ENCODE results near the gene ZNF275.
"Not testable (repeated sequence)": the region's sequence is repeated elsewhere in the genome, so short reads cannot be mapped to it uniquely, and the experiment has no call there.

ZNF275 gene

DNA sequence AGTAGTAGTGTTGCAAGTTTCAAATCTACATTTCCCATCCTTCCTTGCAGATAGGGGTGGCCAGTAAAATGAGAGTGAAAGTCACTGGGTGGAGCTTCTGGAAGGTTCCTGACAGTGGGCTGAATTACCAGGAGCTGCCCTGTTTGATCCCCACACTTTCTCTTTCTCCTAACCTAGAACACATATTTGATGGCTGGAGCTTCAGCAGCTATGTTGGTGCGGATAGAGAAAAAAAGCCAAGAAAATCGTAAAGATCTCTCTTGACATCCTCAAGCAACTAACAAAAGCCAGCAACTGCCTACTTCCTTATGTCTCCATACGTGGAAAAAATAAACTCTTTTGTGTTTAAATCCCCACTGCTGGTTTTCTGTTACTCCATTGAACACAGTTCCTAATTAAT lies 32.2 kb downstream of the ZNF275 start:
- DNase-seq: no peak

DNA sequence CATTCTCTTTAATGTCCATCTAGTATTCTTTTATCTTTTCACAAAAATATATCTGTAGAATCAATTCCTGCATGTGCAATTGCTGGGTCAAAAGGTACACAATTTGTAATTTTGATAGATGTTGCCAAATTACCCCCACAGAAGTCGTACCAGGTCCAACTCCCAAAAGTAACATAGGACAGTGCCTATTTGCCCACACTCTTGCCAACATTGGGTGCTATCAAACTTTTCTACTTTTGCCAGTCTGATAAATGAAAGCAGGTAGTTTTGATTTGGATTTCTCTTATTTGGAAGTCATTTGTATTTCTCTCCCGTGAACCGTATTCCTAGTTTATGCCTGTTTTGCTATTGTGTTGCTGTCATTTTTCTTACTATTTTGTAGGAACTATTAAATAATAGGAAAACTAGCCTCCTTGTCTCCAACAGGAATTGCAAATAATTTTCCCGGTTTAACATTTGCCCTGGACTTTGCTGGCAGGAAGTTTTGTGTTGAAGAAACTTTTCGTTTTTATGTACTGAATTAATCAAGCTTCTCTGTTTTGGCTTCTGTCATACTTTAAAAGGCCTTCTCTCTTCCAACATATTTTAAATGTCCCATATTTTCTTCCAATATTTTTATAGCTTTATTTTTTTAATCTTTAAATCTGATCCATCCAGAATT lies 33.1 kb downstream of the ZNF275 start:
- DNase-seq: no peak

GRCh38 chrX:153370293-153371055 lies 36.5 kb downstream of the ZNF275 start:
- DNase-seq: no peak

GRCh38 chrX:153371256-153371655 lies 37.3 kb downstream of the ZNF275 start:
- no peak for DNase-seq

DNA sequence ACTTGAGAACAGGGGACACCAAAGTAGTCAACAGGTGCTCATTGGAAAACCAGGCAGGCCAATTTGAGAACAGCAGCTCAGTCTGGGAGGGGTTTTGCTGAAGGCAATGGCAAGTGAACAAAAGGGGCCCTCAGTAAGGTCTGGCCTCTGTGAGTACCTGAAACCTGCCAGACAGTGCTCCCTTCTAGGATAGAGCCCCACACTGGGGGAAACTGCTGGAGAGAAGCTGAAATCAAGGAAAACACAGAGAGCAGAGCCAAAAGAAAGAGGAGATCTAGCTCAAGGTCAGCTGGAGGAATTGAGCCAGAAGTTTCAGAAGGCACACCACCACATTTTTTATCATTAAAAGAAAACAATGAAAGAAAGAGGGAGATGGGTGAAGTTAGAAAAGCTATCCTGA lies 39.0 kb downstream of the ZNF275 start:
- no peak for DNase-seq

- DNase-seq: no peak
Observed at GRCh38 chrX:153374426-153374825, 40.5 kb downstream of the ZNF275 start.

- DNase-seq: no peak
Observed at GRCh38 chrX:153375571-153375970, 41.6 kb downstream of the ZNF275 start.

GRCh38 chrX:153377727-153378126 lies 43.8 kb downstream of the ZNF275 start:
- no peak for DNase-seq

DNA sequence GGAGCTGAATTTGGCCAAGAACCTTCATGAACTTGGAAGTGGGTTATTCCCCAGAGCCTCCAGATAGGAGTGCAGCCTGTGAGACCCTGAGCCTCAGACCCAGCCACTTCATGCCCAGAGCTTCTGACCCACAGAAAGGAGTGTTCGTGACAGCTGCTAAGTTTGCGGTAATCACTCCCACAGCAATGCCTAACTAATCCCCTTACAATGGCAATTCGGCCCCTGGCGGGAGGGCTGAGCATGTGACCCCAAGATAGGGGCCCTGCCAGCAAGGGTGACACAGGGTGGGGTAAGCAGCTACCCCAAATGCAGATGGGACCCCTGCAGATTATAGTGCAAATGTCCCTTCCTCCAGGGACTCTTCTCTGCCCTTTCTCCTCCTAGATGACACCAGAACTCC lies 44.7 kb downstream of the ZNF275 start:
- no peak for DNase-seq

DNA sequence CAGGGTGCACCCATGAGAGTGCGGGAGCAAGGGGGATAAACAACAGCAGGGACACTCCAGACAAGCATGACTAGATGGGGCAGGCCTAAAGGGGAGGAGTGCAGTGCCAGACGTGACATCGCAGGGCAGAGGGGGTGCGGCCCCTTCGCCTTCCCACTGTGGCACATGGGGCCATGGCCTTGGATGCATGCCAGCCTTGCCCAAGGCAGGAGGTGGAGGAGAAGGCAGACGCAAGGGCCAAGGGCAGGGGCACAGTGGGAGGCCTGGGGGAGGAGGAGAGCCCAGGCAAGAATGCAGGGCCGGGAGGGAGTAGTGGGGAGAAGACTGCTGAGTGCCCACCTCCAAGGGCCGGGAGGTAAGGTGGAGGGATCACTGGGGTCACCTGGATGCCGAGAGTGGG lies 45.6 kb downstream of the ZNF275 start:
- DNase-seq: no peak

- peak; percentile 19 for DNase-seq
Observed at GRCh38 chrX:153379971-153380581, 46.1 kb downstream of the ZNF275 start.

DNA sequence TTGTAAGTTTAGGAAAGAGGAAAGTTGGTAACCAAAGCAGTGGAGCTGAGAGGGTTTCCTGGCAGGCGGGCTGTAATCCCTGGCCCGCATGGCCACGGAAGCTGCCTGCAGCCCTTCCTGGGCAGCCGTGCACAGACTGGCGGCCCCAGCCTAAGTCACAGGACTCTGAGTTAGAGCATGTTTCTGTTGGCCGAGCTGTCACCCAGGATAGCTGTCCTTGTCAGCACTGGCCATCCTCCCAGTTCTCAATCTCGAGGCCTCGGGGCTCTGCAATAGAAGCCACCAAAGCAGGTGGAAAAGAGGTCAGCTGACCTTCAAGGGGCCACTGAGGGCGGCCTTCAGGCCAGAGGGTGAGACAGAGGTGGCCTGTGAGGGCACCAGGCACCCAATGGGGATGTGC lies 46.7 kb downstream of the ZNF275 start:
- no peak for DNase-seq

- DNase-seq: peak; percentile 61
Observed at GRCh38 chrX:153381684-153382532, 48.0 kb downstream of the ZNF275 start.

DNA sequence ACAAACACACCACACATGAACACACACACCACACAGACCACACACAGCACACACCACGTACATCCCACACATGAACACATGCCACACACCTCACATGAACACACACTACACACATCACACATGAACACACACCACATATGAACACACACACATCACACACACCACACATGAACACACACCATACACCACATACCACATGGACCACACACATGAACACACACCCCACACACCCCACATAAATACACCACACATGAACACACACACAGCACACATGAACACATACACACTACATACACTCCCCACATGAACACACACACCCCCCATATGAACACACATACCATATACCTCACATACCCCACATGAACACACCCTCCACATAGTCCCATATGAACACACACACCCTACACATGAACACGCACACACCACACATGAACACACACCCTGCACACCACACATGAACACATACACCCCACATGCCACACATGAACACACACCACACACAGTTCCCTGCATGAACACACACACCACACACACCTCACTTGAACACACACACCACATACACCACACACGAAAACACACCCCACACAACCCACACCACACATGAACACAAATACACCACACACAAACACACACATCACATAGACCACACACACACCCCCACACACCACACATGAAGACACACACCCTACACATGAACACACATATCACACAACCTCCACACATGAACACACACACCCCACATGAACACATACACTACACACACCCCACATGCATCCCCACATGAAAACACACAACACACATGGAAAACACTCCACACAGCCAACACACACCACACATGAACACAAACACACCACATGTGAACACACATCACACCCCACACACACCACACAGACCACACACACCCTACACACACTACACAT lies 48.9 kb downstream of the ZNF275 start:
- no peak for DNase-seq

DNA sequence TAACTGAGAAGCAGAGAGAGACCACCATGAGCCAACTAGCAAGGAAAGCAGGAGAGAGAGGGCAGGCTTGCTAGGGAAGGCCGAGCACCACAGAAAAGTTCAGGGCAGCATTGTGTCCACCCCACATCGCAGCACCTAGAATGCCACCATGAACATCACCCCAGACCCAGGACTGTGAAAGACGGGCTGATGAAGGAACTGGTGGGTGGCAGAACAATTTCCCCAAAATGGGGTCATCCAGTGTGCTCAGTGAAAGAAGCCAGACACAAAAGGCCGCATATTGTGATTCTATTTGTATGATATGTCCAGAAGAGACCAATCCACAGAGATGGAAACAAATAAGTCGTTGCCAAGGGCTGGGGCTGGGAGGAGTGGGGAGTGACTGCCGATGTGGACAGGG lies 50.4 kb downstream of the ZNF275 start:
- no peak for DNase-seq

- DNase-seq: not testable (repeated sequence)
Observed at GRCh38 chrX:153384973-153385372, 51.0 kb downstream of the ZNF275 start.

DNA sequence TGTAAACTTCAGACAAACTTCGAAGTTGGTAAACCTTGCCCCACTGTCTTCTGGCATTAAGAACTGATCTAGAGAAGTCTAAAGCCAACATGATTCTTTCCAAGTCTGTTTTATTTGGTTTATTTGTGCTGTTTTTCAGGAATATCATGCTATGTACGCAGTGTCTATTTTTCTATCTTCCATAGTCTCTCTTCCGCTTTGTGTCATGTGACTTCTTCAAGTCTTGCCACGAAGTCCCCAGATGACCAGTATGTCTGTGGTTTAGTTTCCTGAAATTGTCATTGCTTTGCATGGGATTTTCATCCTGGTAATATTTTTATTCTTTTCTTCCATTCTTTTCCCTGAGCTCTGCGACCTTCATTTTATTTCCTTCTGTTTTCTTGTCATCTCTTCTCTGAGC lies 52.1 kb downstream of the ZNF275 start:
- no peak for DNase-seq

DNA sequence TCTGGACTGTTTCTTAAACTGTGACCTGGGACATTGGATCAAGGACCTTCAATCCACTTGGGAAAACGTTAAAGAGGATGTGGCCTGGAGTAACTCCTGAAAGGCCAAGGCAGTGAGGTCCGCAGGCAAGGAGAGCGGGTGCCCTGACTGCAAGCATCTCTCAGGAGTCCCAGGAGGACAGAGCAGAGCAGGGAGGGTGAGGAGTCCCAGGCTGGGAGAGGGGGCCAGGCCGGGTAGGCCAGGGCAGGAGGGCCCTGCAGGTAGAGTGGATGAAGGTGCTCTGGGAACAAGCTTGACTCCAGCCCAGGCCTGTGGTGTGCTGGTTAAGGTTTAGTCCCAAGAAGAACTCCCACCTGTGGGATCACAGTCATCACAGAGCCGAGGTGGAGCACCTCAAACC lies 53.4 kb downstream of the ZNF275 start:
- no peak for DNase-seq

DNA sequence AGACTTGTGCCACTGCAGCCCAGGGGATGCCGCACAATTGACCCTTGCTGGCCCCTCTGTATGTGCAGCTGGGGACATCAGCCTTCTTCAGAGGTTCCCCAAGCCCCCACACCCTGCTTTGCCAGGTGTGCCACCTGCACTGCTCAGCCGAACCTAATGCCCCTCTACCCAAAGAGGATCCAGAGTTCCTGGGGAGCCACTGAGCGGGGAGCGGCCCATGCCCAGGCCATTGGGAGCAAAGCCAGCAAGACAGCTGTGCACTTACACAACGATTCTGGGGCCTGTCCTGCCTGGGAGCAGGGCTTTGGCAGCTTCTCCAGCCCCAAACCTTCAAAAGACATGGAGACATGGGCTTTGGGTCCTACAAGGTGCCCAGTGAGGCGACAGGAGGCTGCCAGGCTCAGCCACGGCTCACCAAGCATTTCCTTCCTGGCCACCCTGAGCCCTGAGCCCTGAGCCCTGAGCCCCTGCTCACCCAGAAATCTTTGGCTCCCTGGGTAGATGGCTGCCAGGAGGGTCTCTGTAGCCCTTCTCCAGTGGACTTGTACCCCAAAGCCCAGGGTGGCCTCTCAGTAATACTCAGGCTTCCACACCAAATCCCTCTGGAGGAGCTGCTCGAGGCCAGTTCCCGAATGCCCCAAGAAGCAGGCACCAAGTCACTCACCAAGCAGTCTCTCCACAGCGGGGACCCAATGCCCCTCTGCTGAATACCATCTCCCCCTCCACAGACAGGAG lies 54.2 kb downstream of the ZNF275 start:
- no peak for DNase-seq

- no peak for DNase-seq
Observed at GRCh38 chrX:153388722-153389459, 54.9 kb downstream of the ZNF275 start.

DNA sequence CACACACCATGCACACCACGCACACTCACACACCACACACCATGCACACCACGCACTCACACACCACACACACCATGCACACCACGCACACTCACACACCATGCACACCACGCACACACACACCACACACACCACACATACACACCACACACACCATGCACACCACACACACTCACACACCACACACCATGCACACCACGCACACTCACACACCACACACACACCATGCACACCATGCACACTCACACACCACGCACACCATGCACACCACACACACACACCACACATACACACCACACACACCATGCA lies 55.5 kb downstream of the ZNF275 start:
- DNase-seq: not testable (repeated sequence)
